ENCODE results near the gene PHLDA1.

Gene PHLDA1

DNA sequence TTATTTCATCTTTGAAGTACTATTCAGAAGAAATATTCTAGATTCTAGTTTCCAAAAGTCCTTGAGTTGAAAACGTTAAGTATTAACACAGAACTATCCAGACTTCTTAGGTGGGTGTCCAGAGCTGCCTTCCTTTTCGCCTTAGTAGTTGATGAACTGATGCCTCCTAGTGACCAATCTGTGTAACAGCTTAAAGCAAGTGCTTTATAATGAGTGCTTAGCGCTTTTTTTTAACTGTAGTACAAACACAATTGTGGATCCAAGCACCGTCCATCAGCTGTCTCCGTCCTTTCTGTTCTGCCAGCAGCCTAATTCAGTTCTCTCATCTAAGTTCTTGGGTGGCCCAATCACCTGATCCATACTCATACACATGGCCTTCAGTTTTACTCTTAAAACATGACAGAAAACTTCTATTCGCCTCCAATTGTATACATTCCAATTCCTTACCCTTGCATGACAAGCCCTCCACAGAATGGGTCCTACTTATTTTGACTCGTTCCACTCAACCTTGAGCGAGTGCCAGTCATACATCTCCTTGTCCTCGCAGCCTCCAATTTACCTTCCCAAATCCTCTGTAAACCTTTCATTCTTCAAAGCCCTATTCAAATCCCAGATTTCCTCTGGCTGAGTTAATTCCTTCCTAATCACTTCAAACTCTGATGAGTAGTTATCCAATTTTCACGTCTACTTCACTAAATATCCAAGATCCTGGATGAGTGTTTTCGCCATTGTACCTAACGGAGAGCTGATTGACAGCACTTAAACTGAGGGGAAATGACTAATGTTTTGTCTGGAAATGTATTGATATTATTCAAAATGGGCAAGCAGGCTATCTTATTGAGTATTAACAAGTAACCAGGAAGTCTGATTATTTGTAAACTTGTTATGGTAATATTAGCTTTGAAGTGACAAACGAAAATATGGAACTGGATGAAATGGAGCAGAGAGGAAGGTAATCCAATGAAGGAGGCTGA is 5.8 kb upstream of the PHLDA1 start:
- no peak for DNase-seq

DNA sequence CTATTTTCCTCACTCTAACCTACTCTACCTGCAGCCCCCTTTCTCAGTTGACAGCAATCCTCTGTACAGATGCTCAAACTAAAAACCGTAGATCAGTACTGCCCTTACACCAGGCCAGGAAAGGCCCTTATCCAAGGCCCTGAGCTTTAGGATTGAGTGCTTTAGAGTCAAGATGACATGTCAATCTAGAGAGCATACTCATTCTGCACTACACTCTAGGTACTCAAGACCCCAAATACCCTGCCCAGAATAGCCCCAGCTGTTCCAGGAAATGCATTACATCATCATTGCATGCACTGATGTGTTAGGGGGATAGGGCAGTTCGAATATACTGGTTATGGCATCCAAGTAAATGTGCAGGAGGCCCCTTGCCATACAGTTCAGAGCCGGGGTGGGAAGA is 3.5 kb upstream of the PHLDA1 start:
- DNase-seq = no peak

DNA sequence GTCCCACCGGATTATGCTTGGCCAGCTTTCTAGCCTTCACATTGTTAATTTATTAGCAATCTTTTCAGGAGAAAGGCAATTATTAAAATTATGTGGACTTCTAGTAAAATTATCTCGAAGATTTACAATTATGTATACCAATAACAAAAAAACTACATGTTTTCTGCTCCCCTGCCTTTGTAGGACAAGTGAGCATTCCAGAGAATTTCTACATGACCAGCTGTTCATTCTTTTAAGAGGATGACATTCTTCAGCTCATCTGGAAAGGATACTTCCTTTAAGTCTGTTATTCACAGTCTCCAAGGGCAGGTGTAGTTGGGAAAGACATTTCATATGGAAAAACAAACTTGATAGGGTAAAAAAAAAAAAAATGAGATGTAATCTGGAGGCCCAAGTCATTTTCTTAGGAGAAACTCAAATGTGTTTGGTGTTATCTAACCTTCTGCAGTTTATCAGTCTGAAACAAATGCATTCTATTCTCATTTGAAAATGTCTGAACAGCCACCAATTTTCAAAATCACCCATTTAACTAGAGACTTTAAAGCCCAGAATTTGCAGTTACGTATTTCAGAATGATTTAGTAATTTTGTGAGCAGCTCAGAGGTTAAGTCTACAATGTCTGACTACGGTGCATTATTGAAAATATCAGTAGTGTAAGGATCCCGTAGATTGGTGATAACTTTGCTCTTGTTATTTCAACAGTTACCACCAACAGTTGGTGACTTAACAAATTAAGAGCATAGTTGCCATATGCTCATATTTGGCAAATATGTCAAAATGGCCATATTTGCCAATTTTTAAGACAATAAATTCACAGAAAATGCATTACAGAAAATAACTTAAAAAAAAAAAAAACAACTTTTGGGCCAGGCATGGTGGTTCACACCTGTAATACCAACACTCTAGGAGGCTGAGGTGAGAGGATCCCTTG is 1.8 kb upstream of the PHLDA1 start:
- DNase-seq = no peak

DNA sequence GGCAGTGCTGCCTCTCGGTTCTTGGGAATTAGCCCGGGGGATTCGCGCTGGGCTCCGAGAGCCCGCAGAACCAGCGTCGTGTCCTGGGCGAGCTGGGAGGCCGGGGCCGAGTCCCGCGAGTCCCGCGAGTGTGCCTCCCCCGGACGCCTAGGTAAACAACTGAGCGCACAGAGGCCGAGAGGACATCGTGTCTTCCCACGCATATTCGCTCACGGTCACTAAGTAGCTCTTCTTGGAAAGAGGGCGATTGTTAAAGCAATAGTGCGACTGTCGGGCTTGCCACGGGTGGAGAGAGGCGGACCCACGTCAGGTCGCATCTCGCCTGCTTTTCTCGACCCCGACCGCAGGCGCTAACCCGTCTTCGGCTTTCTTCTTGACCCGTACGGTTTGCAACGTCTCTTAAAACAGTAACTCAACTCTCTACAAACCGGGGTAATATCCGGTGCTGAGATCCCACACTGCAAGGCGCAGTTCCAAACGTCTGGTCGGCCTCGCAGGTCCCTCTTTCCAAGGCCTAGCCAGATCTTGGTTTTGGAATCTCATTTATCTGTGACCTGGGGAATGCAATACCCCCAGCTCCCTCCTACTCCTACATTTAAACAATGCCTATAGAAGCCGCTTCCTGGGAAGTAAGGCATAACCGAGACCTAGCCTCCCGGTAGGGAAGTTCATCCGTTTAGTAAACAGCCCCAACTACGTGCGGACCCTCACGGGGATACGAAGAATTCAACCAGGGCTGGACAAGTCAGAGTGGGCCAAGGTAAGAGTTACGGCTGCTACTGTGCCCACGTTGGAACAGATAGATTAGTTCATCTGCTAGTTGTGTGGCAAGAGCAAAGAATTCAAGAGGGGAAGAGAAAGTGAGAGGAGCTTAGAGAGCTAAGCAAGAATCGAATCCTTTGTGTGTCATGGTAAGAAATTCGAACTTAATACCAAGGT is 736 bp upstream of the PHLDA1 start:
- DNase-seq = peak; percentile 77

DNA sequence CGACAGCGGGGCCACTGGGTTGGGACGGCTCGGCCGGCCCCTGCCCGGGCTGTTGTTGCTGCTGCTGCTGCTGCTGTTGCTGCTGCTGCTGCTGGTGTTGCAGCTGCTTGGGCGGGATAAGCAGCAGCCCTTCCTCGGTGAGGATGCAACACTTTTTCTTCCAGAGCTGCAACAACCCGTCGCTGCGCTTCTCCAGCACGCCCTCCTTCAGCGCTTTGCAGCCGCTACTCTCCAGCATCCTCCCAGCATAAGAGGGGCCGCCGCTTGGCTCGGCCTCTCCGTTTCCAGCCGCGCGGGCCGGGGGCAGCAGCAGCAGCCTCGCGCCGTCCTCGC is 529 bp downstream of the PHLDA1 start:
- no peak for DNase-seq

DNA sequence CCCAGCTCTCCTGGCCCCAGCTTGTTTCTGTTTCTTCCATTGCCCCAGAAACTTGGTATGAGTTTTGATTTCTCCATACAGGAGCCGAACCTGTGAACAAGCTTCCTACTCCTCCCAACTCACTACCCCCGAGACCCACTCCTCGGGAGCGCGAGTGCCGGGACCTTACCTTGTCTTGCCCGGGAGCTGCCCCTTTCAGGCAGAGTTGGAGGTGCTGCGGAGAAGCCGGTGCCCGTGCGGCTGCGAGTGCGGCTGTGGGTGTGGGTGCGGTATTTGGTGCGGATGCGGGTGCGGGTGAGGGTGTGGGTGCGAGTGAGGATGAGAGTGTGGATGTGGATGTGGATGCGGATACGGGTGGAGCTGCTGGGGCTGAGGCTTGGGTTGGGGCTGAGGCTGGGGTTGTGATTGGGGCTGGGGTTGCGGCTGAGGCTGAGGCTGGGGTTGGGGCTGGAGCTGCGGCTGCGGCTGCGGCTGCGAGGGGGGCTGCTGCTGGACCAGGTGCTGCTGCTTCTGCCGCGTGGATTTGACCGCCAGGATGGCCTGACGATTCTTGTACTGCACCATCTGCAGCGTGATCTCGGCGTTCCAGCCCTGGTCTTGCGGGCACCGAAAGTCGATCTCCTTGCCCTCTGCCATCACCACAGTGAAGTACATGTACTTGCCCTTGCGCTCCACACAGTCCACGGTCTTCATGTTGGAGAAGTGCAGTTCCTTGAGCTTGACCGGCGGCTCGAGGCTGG is 1.1 kb downstream of the PHLDA1 start:
- DNase-seq = peak; percentile 88

DNA sequence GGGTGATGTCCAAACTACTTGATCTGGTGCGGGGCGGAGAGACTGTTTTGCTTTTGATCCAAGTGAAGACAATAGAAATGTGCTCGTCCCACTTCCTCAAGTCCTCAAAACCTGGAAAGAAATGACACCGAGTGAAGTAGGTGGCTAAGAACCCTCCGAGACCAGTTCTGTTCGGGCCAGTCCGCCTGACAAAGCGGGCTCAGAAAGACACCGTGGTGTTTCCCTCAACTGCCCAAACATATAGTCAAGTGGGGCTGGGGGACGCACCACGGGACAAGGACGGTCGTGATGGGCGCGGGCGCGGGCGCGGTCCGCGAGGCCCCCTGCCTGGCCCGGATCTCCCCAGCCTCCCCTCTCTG is 1.6 kb downstream of the PHLDA1 start:
- no peak for DNase-seq

DNA sequence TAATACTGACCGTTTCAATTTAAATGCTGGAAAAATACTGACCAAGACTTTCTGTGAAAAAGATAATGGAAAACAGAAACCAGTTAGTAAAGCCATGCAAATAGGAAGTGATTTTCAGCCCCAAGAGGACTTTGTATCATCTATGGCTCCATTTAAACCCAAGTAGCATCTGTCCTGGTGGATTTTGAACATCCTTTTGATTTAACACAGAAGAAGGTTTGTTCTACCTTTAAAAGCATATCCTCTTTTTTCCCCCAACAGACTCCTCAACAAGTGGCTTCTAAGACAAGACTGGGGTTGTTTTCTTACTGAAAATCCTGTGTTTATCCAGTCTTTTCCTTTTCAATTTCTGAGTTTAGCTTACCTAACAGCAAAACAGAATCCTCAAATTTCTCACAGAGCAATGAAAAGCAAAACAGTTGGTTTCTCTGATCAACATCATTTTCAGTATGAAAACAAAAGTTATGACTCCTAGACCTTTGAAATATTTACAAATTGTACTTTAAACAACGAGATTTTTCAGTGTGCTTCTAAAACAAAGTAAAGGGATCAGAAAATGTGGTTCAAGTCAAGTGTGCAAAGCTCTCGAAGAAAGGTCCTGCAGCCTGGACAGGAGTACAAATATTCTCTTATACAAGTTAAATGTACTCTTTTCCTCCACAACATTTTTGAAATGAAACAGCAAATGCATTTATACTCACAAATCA is 2.9 kb downstream of the PHLDA1 start:
- no peak for DNase-seq

DNA sequence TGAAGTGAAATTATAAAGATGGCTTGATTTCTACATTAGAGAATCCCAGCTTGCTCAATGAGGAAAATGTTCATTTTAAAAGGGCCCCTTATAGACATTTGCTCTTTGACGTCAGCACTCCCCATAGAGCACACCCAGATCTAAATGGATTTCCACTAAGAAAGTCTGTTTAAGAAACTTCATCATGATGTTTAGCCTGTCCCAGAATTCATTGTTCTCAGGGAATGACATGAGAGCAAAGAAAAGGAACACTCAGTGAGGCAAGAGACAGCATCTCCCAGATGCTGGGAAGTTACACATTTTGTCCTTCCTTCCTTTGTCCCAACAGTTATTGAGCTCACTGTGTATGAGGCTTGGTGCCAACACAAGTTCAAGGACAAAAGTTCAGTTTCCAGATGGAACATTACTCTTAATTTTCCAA is 4.9 kb downstream of the PHLDA1 start:
- DNase-seq = no peak

DNA sequence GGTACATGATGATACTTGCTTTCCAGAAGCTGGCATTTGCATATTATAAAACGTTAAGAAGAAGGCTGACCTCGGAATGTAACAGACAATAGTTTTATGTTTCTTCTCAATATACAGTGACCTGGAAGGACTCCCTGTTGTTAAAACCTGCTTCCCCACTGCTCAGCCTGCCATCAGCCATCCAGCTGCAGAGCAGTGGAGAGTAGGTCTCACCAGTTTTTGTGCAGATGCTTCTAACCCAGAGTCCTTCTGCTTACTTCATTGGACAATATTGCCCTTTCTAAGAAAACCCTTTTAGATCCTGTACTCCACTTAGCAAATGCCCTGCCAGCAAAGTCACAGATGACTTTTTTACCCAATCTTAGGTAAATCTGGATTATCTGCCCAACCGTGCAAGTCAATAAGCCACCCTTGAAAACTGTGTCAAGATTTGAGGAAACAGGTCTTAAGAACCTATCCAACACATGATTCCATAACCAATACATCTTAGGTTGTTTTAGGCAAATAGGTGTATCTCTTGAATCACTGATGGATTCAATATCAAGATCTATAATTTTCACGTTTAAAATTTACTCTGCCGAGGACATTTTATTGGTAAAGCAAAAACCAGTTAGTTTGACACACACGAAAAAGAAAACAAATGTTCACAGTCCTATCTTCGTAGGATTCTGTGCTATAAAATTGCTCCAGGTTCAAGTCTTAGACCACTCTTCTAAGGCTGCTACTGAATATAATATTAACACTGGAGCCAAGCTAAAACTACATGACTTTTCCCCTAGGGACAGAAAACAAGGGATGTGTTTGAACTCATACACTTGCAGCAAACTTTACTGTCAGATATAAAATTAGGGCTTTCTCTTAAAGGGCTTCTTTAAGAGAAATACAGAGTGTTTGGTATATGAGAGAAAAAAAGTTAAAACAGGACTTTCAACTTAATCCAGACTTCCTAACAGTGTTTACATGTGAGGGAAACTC is 5.7 kb downstream of the PHLDA1 start:
- no peak for DNase-seq

DNA sequence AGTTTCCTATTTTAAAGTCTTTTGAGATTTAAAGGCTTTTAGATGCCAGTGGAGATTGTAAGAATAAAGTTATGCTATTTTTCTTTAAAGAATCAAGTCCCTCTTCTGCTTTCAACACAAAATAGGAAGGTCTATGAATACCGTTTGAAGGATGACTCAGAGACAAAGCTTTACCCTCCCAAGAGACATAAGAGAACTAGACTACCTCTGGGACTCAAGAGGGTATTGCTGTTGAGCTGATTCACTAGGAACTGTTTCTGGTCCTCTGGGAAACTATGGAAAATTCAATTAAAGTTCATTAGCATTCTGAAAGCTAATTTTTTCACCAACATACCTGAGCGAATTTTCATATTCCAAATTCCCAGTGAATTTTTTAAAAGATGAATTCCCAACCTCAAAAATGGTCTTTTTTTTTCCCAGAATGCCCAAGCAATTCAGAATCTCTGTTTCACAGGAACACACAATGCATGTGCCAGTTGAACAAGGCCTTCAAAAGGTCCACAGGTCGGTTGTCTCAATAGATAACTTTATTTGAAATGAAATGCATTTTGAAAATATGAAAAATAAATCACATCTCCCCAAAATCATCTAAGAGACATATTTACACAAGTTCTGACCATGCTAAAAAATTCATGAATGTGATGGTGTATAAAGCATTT is 6.5 kb downstream of the PHLDA1 start:
- DNase-seq = no peak

DNA sequence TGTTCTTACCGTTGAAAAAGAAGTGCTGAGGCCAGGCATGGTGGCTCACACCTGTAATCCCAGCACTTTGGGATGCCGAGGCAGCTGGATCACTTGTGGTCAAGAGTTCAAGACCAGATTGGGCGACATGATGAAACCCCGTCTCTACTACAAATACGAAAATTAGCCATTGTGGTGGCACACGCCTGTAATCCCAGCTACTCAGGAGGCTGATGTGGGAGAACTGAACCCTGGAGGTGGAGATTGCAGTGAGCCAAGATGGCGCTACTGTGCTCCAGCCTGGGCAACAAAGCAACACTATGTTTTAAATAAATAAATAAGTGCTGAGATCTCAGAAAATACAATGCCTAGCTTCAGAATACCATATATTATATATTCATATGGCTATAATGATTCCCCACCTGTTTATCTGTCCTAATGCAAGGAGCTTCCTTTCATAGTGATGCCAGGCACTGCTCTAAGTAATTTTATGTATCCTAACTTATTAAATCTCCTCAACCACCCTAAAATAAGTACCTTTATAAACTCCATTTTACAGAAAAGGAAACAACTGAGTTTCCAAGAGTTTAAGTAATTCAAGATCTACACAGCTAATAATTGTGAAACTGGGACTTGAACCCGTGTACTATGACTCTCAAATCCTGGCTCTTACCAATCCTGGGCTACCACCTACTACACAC is 7.3 kb downstream of the PHLDA1 start:
- no peak for DNase-seq

DNA sequence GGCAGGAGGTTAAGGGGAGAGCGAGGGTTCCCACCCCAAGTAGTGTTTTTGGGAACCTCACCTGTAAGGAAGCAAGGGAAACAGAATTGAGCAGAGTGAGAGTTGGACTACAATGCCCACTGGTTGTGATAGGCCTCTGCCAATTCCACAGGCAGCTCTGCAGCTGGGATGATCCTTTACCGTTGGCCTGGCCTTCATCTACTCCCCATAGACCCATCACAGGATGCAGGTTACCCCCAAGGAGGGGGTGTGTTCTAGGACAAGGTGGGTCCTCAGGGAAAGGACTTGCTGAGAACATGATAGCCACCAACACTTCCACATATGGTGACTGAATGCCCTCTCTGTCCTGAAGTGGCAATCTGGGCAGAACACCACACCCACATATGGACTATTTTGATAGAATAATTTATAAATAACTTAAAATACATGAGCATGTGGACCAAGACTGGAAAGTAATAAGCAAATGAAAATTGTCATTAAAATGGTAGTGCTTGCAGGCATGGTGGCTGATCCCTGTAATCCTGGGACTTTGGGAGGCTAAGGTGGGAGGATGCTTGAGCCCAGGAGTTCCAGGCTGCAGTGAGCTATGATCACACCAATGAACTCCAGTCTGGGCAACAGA is 8.4 kb downstream of the PHLDA1 start:
- DNase-seq = no peak

DNA sequence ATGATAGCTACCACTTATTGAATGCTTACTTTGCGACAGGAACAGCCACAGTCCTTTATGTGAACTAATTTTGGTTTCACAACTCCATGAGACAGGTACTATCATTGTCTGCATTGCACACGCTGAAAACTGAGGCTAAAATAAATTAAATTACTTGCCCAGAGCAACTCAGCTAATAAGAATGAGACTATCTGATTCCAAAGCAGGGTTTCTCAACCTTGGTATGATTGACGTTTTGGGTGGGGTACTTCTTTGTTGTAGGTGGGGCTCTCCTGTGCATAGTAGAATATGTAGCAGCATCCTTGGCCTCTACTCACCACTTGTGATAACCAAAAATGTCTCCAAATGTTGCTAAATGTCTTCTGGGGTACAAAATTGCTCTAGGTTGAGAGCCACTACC is 9.1 kb downstream of the PHLDA1 start:
- no peak for DNase-seq

DNA sequence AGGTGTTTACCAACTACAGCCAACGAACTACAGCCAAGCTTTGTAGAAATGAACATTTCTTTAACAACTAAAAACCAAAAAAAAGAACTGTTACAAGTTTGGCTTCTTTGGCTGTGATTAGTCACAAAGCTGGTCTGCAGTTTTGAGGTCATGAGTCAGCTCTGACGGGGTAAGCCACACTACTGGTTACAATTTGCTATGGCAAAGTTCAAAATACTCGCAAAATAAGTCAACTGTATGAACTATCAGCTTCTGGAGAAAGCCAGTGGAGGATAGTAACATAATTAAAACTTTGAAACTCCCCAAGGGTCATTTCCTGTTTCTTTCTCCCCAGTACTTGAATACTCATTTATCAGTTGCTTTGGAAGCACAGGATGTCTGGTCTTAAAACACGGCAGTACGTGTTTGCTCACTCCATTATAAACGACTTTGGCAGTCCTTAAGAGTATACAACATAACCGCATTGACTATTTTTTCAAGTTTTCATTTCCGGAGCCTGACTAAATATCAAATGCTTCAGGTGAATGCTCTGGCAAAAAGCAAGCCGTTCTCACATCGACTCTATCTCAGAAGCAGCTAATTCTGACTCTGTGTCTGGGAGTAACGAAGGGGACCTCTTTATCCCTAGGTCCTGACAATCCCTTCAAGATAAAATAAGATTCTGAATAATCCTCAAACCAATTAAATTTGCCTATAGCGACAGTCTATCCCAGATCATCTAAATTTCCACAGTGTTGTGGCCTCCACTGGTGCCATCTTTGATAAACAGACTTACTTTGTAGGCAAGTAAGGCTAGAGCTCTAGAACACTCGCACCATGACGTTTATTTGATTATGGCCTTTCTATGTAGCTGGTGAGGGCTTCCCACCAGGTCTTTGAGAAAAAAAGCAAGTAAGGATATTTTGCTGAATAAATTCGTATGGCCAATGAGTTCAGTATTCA is 10.6 kb downstream of the PHLDA1 start:
- peak; percentile 70 for DNase-seq

DNA sequence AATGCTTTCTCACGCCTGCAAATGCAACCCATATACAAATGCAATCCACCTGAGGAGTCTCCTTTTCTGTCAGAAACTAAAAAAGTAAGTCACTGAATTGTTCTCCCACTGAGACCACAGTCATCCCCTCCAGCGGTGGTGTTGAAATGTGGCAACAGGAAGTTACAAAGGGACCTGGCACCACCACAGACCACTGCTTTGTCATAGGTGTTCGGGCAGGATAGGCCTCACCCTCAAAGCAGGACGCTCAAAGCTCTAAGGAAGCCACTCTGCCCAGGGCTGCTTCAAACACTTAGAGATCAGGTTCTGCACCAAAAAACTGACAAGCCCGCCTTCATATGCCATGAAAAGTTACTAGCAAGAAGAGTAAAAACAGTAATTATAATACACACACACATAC is 11.3 kb downstream of the PHLDA1 start:
- peak; percentile 86 for DNase-seq

DNA sequence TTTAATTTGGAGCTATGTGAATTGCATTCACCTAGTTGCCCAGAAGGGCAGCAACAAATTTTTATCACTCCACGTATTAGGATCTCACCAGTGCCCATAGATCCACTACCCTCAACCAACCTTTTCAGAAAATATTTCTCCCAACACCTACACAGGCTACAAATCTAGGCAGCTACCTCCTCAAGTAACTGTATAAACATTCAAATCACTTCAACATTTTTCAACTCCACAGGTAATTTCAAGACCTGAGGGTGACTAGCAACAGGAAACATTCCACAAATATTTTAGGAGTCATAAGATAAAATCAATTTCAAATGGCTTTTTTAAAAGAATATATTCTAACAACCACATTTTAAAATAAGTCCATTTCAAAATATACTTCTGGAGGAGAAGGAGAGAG is 12.9 kb downstream of the PHLDA1 start:
- no peak for DNase-seq
